ENCODE results near the gene GLRX3. TPM values are rescaled to one million over a fixed set of nuclear protein-coding genes. Genes with fewer than 3 reads are reported as not detected.

Gene GLRX3
- total RNA-seq, 1 donor from 2014 or later: 41.3 TPM

GRCh38 chr10:130195746-130196294 lies 59.6 kb downstream of the GLRX3 start:
- no peaks in the 10 kb centered on the region for H3K9me3 ChIP-seq
- no peaks in the 10 kb centered on the region for H3K36me3 ChIP-seq
- H3K27ac ChIP-seq: no peak overlapping the region
- no peak overlapping the region for H3K4me3 ChIP-seq
- intact Hi-C loops (cut with DNase I): loop anchor here (10.0 kb wide), 1 partner anchor 1589 kb away; no protein-coding TSS in a partner anchor
- TF ChIP-seq POLR2AphosphoS5 (IDR thresholded peaks at IDR 0.05; ENCODE audit: insufficient read depth in 1 of 2, low read depth in 1 of 2) (no peak), POLR2A (IDR thresholded peaks at IDR 0.05) (no peak), CTCF (IDR thresholded peaks at IDR 0.05) (no peak)
- peaks cover 2% of the 10 kb centered on the region for H3K4me1 ChIP-seq
- DNase-seq (ENCODE audit: extremely low spot score in 2 of 2): no peak
- H3K27me3 ChIP-seq: no peaks in the 10 kb centered on the region

GRCh38 chr10:130196511-130197487 lies 60.6 kb downstream of the GLRX3 start:
- intact Hi-C loops (cut with DNase I): loop anchor here (10.0 kb wide), 1 partner anchor 1588 kb away; no protein-coding TSS in a partner anchor
- no peaks in the 10 kb centered on the region for H3K36me3 ChIP-seq
- TF ChIP-seq POLR2A (IDR thresholded peaks at IDR 0.05) (no peak), POLR2AphosphoS5 (IDR thresholded peaks at IDR 0.05; ENCODE audit: insufficient read depth in 1 of 2, low read depth in 1 of 2) (no peak), CTCF (IDR thresholded peaks at IDR 0.05) (no peak)

GRCh38 chr10:130198651-130199050 lies 62.5 kb downstream of the GLRX3 start:
- intact Hi-C loops (cut with DNase I): loop anchor here (10.0 kb wide), 1 partner anchor 1586 kb away; no protein-coding TSS in a partner anchor
- no peaks in the 10 kb centered on the region for H3K4me1 ChIP-seq
- no peak overlapping the region for H3K27ac ChIP-seq
- TF ChIP-seq CTCF (IDR thresholded peaks at IDR 0.05) (no peak), POLR2AphosphoS5 (IDR thresholded peaks at IDR 0.05; ENCODE audit: insufficient read depth in 1 of 2, low read depth in 1 of 2) (no peak), POLR2A (IDR thresholded peaks at IDR 0.05) (no peak)
- no peaks in the 10 kb centered on the region for H3K9me3 ChIP-seq
- DNase-seq (ENCODE audit: extremely low spot score in 2 of 2): no peak
- H3K27me3 ChIP-seq: no peaks in the 10 kb centered on the region
- no peak overlapping the region for H3K4me3 ChIP-seq
- no peaks in the 10 kb centered on the region for H3K36me3 ChIP-seq

More at GRCh38 chr10:130196511-130197487, 60.6 kb downstream of the GLRX3 start:
- DNase-seq (ENCODE audit: extremely low spot score in 2 of 2): no peak
- no peaks in the 10 kb centered on the region for H3K9me3 ChIP-seq
- H3K4me3 ChIP-seq: no peak overlapping the region
- no peaks in the 10 kb centered on the region for H3K27me3 ChIP-seq
- H3K4me1 ChIP-seq: no peaks in the 10 kb centered on the region
- H3K27ac ChIP-seq: no peak overlapping the region

GRCh38 chr10:130200179-130201042 lies 64.2 kb downstream of the GLRX3 start:
- H3K4me3 ChIP-seq: no peak overlapping the region
- no peaks in the 10 kb centered on the region for H3K36me3 ChIP-seq
- TF ChIP-seq CTCF (IDR thresholded peaks at IDR 0.05): no peak
- no peak for TF ChIP-seq POLR2A (IDR thresholded peaks at IDR 0.05)
- TF ChIP-seq POLR2AphosphoS5 (IDR thresholded peaks at IDR 0.05; ENCODE audit: insufficient read depth in 1 of 2, low read depth in 1 of 2): no peak
- H3K4me1 ChIP-seq: no peaks in the 10 kb centered on the region
- no peaks in the 10 kb centered on the region for H3K9me3 ChIP-seq
- no peaks in the 10 kb centered on the region for H3K27me3 ChIP-seq
- H3K27ac ChIP-seq: no peak overlapping the region
- no peak for DNase-seq (ENCODE audit: extremely low spot score in 2 of 2)
- intact Hi-C loops (cut with DNase I): no loop called here

All from vagina (tissue), 2 donors.